GM12801 (cell line): ENCODE measurements around the gene ARIH2.

Source experiments
- CTCF ChIP-seq: IDR thresholded peaks from one replicate; pipeline ENCODE4 v1.5.1; 2011; ENCODE audit warnings: control low read depth; ENCODE audit not compliant: insufficient read length; ENCODE audit errors: extremely low read depth

The ARIH2 gene

GRCh38 chr3:48891606-48892005 lies 27.0 kb upstream of the ARIH2 start:
- TF ChIP-seq CTCF, result no peak

GRCh38 chr3:48894516-48894915 lies 24.1 kb upstream of the ARIH2 start:
- no peak for TF ChIP-seq CTCF

DNA sequence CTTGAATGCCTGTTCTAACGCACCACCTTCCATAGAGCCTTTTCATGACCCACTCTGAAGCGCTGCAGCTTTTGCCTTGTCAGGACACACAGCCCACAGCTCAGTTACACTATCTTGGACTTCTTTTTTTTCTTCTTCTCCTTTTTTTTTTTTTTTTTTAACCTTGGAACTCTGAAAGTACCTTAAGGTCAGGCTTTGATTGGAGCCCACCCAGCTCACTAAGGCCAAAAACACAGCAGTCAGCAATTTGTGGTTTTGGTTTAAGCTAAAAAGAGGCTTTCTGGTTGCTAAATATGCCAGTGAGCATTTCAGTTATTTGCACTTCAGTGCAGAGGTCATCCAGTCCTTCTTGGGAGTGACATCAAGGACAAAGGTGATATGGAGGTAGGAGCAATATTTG lies 21.7 kb upstream of the ARIH2 start:
- no peak for TF ChIP-seq CTCF

DNA sequence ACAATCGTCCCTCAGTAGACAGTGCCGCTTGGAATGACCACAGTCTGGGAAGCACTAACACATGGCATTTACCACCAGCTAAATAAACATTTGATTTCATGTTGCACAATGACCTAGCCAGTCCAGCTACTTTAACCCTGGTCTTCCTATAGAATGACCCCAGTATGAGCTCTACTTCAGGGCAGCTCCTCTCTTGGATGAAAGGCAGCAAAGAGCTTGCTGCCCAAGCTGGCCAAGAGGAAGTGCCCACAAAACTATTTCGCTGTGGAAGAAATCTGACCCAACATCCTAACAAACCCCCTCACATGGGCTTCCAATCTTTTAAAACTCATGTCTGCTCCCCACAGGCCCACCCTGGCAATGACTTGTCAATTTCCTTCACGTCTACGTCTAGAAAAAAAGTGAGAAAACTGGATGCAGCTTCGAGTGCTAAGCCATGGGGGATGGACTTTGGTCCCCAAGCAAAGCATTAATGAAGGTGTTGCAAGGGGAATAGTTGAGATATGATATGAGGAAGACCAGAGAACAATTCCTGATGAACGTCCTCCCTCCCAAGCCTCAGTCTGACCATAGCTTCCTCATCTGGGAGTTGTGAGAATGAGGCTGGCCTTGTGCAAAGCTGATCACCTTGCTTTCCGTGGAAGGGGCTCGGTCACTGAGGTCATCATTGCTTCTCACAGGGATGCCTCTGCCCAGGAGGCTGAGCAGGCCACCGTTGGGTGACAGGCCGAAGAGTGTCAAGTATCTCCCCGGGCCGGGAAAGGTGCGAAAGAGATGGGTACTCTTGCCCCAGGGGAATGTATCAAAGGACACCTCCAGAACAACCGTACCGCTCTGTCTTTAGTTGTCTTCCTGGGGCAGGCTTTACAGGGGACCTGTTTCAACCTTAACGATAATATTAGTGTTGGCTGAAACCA lies 20.9 kb upstream of the ARIH2 start:
- TF ChIP-seq CTCF, result no peak

DNA sequence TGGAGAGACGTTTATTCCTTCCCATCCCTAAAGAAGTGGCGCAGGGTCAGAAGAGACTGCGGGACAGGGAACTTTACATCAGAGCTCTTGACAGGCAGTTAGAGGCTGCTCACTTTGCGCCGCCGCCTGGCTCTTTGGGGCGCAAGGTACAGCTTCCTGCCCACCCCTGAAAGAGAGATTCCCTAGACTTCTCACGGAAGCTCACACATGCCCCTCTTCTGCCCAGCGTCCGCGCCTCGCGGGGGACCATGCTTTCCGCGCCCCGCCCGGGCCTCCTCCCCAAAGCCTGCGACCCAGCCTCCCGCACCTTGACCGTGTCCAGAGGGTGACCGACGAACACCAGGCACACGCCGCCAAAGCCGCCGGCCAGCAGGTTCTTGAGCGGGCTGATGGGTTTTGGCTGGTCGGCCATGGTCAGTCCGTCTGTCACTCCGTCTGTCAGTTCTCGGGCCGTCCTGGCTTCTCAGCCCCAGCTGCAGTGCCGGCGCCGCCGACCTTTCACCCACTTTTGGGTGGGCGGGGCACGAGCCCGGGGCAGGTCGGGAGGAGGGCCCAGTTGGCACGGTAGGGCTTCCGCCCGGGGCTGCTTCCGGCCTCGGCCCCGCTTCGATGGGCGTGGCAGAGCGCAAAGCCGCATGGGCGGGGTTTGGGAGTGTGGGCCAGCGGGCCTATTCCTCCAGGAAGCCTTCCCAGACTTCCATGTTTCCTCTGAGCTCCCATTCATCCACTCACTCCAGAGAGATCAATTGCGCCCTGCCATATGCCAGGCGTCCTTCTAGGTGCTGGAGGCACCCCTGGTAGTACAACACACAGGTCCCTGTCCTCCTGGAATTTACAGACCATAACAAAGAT lies 20.0 kb upstream of the ARIH2 start, which contains the start of gene SLC25A20:
TSS of gene SLC25A20 (minus strand) at position 500 of the 852 bp plus-strand sequence. CDS start at position 412, 88 bp downstream.
- TF ChIP-seq CTCF, result no peak

DNA sequence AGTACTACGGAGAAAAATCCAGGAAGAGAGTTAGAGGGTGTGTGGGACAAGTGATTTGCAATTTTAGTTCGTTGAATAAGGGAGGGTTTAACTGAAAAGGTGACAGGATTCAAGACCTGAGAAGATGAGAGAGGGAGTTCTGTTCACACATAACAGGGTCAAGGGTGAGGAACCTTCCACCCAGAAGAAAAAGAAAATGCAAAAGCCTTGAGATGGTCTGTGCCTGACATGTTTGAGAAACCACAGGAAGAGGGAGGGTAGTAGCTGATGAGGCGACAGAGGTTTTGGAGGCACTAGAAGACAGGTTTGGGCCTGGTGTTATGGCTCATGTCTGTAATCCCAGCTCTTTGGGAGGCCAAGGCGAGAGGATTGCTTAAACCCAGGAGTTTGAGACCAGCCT lies 19.4 kb upstream of the ARIH2 start:
- TF ChIP-seq CTCF, result no peak

- no peak for TF ChIP-seq CTCF
Measured at GRCh38 chr3:48915296-48915695, 3.3 kb upstream of the ARIH2 start.
